Naive thymus-derived CD4-positive, alpha-beta T cell (primary cell): ENCODE measurements around the gene AP2M1. TPM values are rescaled to one million over a fixed set of nuclear protein-coding genes. Genes with fewer than 3 reads are reported as not detected.
"Not testable (repeated sequence)": the region's sequence is repeated elsewhere in the genome, so short reads cannot be mapped to it uniquely, and the experiment has no call there.

Experiments
- ATAC-seq: fragments of 150-1000 bp; cut with Tn5 transposase; 2 replicates; pipeline ENCODE4 v1.10.0; 2021; ENCODE audit warnings: mild to moderate bottlenecking, moderate library complexity
- CTCF ChIA-PET: fragments of 350-600 bp; sonication (Branson Sonifier 250); formaldehyde crosslinking; loops from one replicate; lab custom pipeline; 2021; ENCODE audit warnings: antibody characterized with exemption; lab: Charles Lee
- POLR2A ChIA-PET: fragments of 350-600 bp; sonication (Branson Sonifier 250); formaldehyde crosslinking; loops from one replicate; lab custom pipeline; 2021; ENCODE audit warnings: antibody characterized with exemption, inconsistent platforms; lab: Charles Lee
- DNase-seq, 9 donors: peaks; one replicate each; pipeline versions ENCODE4 v3.0.0 to v3.0.0-alpha.2; 2020 to 2022; ENCODE audit warnings: mixed read lengths in 1 of 9
- H3K27ac ChIP-seq: one replicate; pipeline ENCODE4 v1.7.0; 2013; ENCODE audit warnings: mild to moderate bottlenecking, low read depth, low read length, moderate library complexity
- H3K27me3 ChIP-seq, 2 donors: one replicate each; pipeline ENCODE4 v1.7.0; 2013; ENCODE audit warnings: low read length in 2 of 2, mild to moderate bottlenecking in 2 of 2, moderate library complexity in 2 of 2; ENCODE audit not compliant: control insufficient read depth in 2 of 2, insufficient read depth in 2 of 2
- H3K36me3 ChIP-seq, 3 experiments: 1 replicate in 2 of 3; 2 replicates in 1 of 3; pipeline ENCODE4 v1.7.0; 2013; ENCODE audit warnings: low read length in 3 of 3, mild to moderate bottlenecking in 3 of 3, moderate library complexity in 1 of 3; ENCODE audit not compliant: insufficient read depth in 3 of 3, control insufficient read depth in 2 of 3
- H3K4me1 ChIP-seq, 2 donors: one replicate each; pipeline ENCODE4 v1.7.0; 2013; ENCODE audit warnings: low read length in 2 of 2, mild to moderate bottlenecking in 2 of 2, moderate library complexity in 1 of 2; ENCODE audit not compliant: control insufficient read depth in 2 of 2, insufficient read depth in 2 of 2
- H3K4me3 ChIP-seq: 2 replicates; pipeline ENCODE4 v1.7.0; 2013; ENCODE audit warnings: mild to moderate bottlenecking, low read length
- H3K9me3 ChIP-seq, 3 experiments: 1 replicate in 2 of 3; 2 replicates in 1 of 3; pipeline ENCODE4 v1.7.0; 2013; ENCODE audit warnings: low read length in 3 of 3; ENCODE audit not compliant: control insufficient read depth in 2 of 3
- H3K27ac Mint-ChIP-seq, 9 donors: one replicate each; pipeline ENCODE4 v1.8.0; 2020 to 2022; ENCODE audit warnings: mixed read lengths in 9 of 9, mild to moderate bottlenecking in 8 of 9, moderate library complexity in 5 of 9, inconsistent platforms in 2 of 9
- H3K27me3 Mint-ChIP-seq, 5 donors: one replicate each; pipeline ENCODE4 v1.8.0; 2021 to 2022; ENCODE audit warnings: mixed read lengths in 5 of 5, mild to moderate bottlenecking in 1 of 5
- H3K36me3 Mint-ChIP-seq, 5 donors: one replicate each; pipeline ENCODE4 v1.8.0; 2020 to 2022; ENCODE audit warnings: mixed read lengths in 5 of 5, mild to moderate bottlenecking in 3 of 5, inconsistent platforms in 1 of 5
- H3K4me1 Mint-ChIP-seq, 7 donors: one replicate each; pipeline ENCODE4 v1.8.0; 2020 to 2022; ENCODE audit warnings: mixed read lengths in 7 of 7, mild to moderate bottlenecking in 3 of 7, inconsistent platforms in 1 of 7
- H3K4me3 Mint-ChIP-seq, 10 donors: one replicate each; pipeline ENCODE4 v1.8.0; 2020 to 2022; ENCODE audit warnings: mild to moderate bottlenecking in 10 of 10, mixed read lengths in 10 of 10, moderate library complexity in 6 of 10, inconsistent platforms in 2 of 10
- H3K9me3 Mint-ChIP-seq, 11 donors: one replicate each; pipeline ENCODE4 v1.8.0; 2020 to 2022; ENCODE audit warnings: mixed read lengths in 11 of 11, mild to moderate bottlenecking in 4 of 11, inconsistent platforms in 1 of 11, moderate library complexity in 1 of 11
- intact Hi-C, 2 donors: fragments of 100-400 bp; cut with micrococcal nuclease; formaldehyde crosslinking; loops; one replicate each; pipeline ENCODE4 v1.15.1; 2023
- polyA plus RNA-seq, 2 donors: library from polyadenylated mRNA; unstranded; fragments of 300-500 nt; fragmentation: Illumina TruSeq; gene quantifications; one replicate each; pipeline ENCODE4 v1.2.3, GENCODE V29; 2021
- total RNA-seq, 6 experiments: library from RNA in 5 of 6; stranded (reverse) in 5 of 6; gene quantifications; 1 replicate in 5 of 6; 2 replicates in 1 of 6; pipeline ENCODE4 v1.2.3 and lab custom pipeline; 2021 to 2026

AP2M1 gene
- total and polyA plus RNA-seq, 7 experiments from 2014 or later, result 111 to 261 (median 188) TPM

GRCh38 chr3:184144505-184144904, 30.1 kb upstream of the AP2M1 start:
- no peak overlapping the region for H3K4me3 Mint-ChIP-seq

GRCh38 chr3:184145111-184145524, 29.5 kb upstream of the AP2M1 start:
- intact Hi-C loops, result loop anchor here in 1 of 2 donors (1.0 to 2.0 kb wide), 5 partner anchors 10 to 396 kb away; partner anchors contain the start of genes DVL3 and EIF2B5
- no peaks in the 10 kb centered on the region for H3K9me3 Mint-ChIP-seq
- ChIA-PET CTCF (interaction anchor here (1.0 to 1.8 kb wide), 3 partner anchors 11 to 153 kb away, joined by 3 to 5 read pairs (median 3); no protein-coding TSS in a partner anchor), POLR2A (interaction anchor here (1.0 to 2.0 kb wide), 2 partner anchors 9 to 105 kb away, joined by 3 to 8 read pairs; partner anchors contain the start of genes EEF1AKMT4 and EIF2B5)
- Histone ChIP-seq H3K9me3 (no peaks in the 10 kb centered on the region), H3K36me3 (peaks cover 12 to 60% (median 21%) of the 10 kb centered on the region in 3 experiments), H3K27ac (no peak overlapping the region), H3K4me1 (no peaks in the 10 kb centered on the region), H3K4me3 (no peak overlapping the region), H3K27me3 (no peaks in the 10 kb centered on the region)
- H3K4me1 Mint-ChIP-seq, result peaks cover 0 to 7% (median 0%) of the 10 kb centered on the region in 7 donors
- peak in 7 of 9 donors; percentile 22 to 50 (median 34) for DNase-seq
- no peak overlapping the region for H3K4me3 Mint-ChIP-seq
- peak; percentile 77 for ATAC-seq
- H3K36me3 Mint-ChIP-seq, result peaks cover 0 to 32% (median 18%) of the 10 kb centered on the region in 5 donors
- no peaks in the 10 kb centered on the region for H3K27me3 Mint-ChIP-seq
- H3K27ac Mint-ChIP-seq, result peak overlapping the region in 1 of 9 donors; percentile 80

More at GRCh38 chr3:184144505-184144904, 30.1 kb upstream of the AP2M1 start:
- no peak overlapping the region for H3K27ac ChIP-seq
- no peaks in the 10 kb centered on the region for H3K9me3 Mint-ChIP-seq
- H3K9me3 ChIP-seq, result no peaks in the 10 kb centered on the region
- H3K4me1 Mint-ChIP-seq, result peaks cover 0 to 8% (median 0%) of the 10 kb centered on the region in 7 donors
- H3K4me3 ChIP-seq, result no peak overlapping the region
- no peak for ATAC-seq
- DNase-seq, result no peak
- POLR2A ChIA-PET, result interaction anchor here (2.0 kb wide), 1 partner anchor 9 kb away, joined by 8 read pairs; the partner anchor contains the start of gene EIF2B5
- peaks cover 12 to 63% (median 21%) of the 10 kb centered on the region in 3 experiments for H3K36me3 ChIP-seq
- no peaks in the 10 kb centered on the region for H3K27me3 ChIP-seq
- CTCF ChIA-PET, result interaction anchor here (1.1 to 1.8 kb wide), 2 partner anchors 10 to 369 kb away, joined by 3 to 5 read pairs; no protein-coding TSS in a partner anchor
- H3K27me3 Mint-ChIP-seq, result no peaks in the 10 kb centered on the region
- intact Hi-C loops, result loop anchor here in 1 of 2 donors (2.0 kb wide), 1 partner anchor 396 kb away; no protein-coding TSS in a partner anchor
- H3K36me3 Mint-ChIP-seq, result peaks cover 0 to 35% (median 21%) of the 10 kb centered on the region in 5 donors
- no peaks in the 10 kb centered on the region for H3K4me1 ChIP-seq
- no peak overlapping the region for H3K27ac Mint-ChIP-seq

GRCh38 chr3:184145751-184146270, 28.8 kb upstream of the AP2M1 start:
- peaks cover 0 to 25% (median 13%) of the 10 kb centered on the region in 5 donors for H3K36me3 Mint-ChIP-seq
- POLR2A ChIA-PET, result interaction anchor here (0.8 to 2.0 kb wide), 3 partner anchors 10 to 200 kb away, joined by 3 to 8 read pairs (median 3); partner anchors contain the start of genes EEF1AKMT4 and EIF2B5
- peak overlapping the region in 1 of 9 donors; percentile 43 for H3K27ac Mint-ChIP-seq
- intact Hi-C loops, result loop anchor here in 1 of 2 donors (1.0 to 2.0 kb wide), 5 partner anchors 9 to 395 kb away; partner anchors contain the start of genes DVL3 and EIF2B5
- no peaks in the 10 kb centered on the region for H3K9me3 ChIP-seq
- H3K4me1 ChIP-seq, result no peaks in the 10 kb centered on the region
- no peak overlapping the region for H3K4me3 Mint-ChIP-seq
- H3K9me3 Mint-ChIP-seq, result no peaks in the 10 kb centered on the region
- no peaks in the 10 kb centered on the region for H3K27me3 Mint-ChIP-seq
- peaks cover 0 to 7% (median 0%) of the 10 kb centered on the region in 7 donors for H3K4me1 Mint-ChIP-seq
- H3K36me3 ChIP-seq, result peaks cover 12 to 53% (median 21%) of the 10 kb centered on the region in 3 experiments
- CTCF ChIA-PET, result interaction anchor here (0.6 to 1.8 kb wide), 5 partner anchors 12 to 152 kb away, joined by 3 to 5 read pairs (median 3); no protein-coding TSS in a partner anchor
- H3K4me3 ChIP-seq, result no peak overlapping the region
- no peaks in the 10 kb centered on the region for H3K27me3 ChIP-seq
- ATAC-seq, result no peak
- H3K27ac ChIP-seq, result no peak overlapping the region
- DNase-seq, result no peak

GRCh38 chr3:184148076-184148475, 26.6 kb upstream of the AP2M1 start:
- Mint-ChIP-seq H3K4me1 (peaks cover 0 to 1% (median 0%) of the 10 kb centered on the region in 7 donors), H3K9me3 (no peaks in the 10 kb centered on the region), H3K36me3 (peaks cover 0 to 6% (median 0%) of the 10 kb centered on the region in 5 donors), H3K4me3 (no peak overlapping the region), H3K27me3 (no peaks in the 10 kb centered on the region), H3K27ac (no peak overlapping the region)
- intact Hi-C loops, result no loop called here
- DNase-seq (no peak), ATAC-seq (no peak)
- CTCF ChIA-PET, result interaction anchor here (0.8 kb wide), 1 partner anchor 220 kb away, joined by 3 read pairs; no protein-coding TSS in a partner anchor
- Histone ChIP-seq H3K9me3 (no peaks in the 10 kb centered on the region), H3K27ac (no peak overlapping the region), H3K36me3 (peaks cover 6 to 31% (median 9%) of the 10 kb centered on the region in 3 experiments), H3K4me3 (no peak overlapping the region), H3K27me3 (no peaks in the 10 kb centered on the region), H3K4me1 (no peaks in the 10 kb centered on the region)
- POLR2A ChIA-PET, result interaction anchor here (1.0 kb wide), 1 partner anchor 13 kb away, joined by 5 read pairs; the partner anchor contains the start of gene EIF2B5

- Histone ChIP-seq H3K4me3 (no peak overlapping the region), H3K27ac (no peak overlapping the region), H3K4me1 (no peaks in the 10 kb centered on the region), H3K36me3 (peaks cover 0 to 20% (median under 1%) of the 10 kb centered on the region in 3 experiments), H3K9me3 (no peaks in the 10 kb centered on the region), H3K27me3 (no peaks in the 10 kb centered on the region)
- ChIA-PET POLR2A (interaction anchor here (1.0 kb wide), 1 partner anchor 14 kb away, joined by 5 read pairs; the partner anchor contains the start of gene EIF2B5), CTCF (no interaction called here)
- Mint-ChIP-seq H3K36me3 (peaks cover 0 to 6% (median 0%) of the 10 kb centered on the region in 5 donors), H3K4me3 (no peak overlapping the region), H3K27ac (no peak overlapping the region), H3K9me3 (no peaks in the 10 kb centered on the region), H3K27me3 (no peaks in the 10 kb centered on the region), H3K4me1 (peaks cover 0 to 4% (median 0%) of the 10 kb centered on the region in 7 donors)
- ATAC-seq (no peak), DNase-seq (no peak)
- intact Hi-C loops, result no loop called here
These were observed 25.5 kb upstream of the AP2M1 start for GRCh38 chr3:184149123-184149522.

- POLR2A ChIA-PET, CTCF ChIA-PET: not testable (repeated sequence)
These were observed 24.9 kb upstream of the AP2M1 start for GRCh38 chr3:184149770-184150169.

More at GRCh38 chr3:184149770-184150169, 24.9 kb upstream of the AP2M1 start:
- H3K9me3 ChIP-seq, DNase-seq, H3K4me1 Mint-ChIP-seq, H3K4me3 ChIP-seq, H3K9me3 Mint-ChIP-seq, ATAC-seq, H3K4me3 Mint-ChIP-seq, H3K27ac Mint-ChIP-seq, H3K36me3 Mint-ChIP-seq, H3K27me3 ChIP-seq, H3K4me1 ChIP-seq, intact Hi-C loops, H3K27ac ChIP-seq, H3K27me3 Mint-ChIP-seq: not testable (repeated sequence)
- H3K36me3 ChIP-seq, result peaks cover 0 to 14% (median 0%) of the 10 kb centered on the region in 3 experiments
